Measurements from ENCODE around the gene ZFYVE9.
"Not testable (repeated sequence)": the region's sequence is repeated elsewhere in the genome, so short reads cannot be mapped to it uniquely, and the experiment has no call there.

The ZFYVE9 gene

DNA sequence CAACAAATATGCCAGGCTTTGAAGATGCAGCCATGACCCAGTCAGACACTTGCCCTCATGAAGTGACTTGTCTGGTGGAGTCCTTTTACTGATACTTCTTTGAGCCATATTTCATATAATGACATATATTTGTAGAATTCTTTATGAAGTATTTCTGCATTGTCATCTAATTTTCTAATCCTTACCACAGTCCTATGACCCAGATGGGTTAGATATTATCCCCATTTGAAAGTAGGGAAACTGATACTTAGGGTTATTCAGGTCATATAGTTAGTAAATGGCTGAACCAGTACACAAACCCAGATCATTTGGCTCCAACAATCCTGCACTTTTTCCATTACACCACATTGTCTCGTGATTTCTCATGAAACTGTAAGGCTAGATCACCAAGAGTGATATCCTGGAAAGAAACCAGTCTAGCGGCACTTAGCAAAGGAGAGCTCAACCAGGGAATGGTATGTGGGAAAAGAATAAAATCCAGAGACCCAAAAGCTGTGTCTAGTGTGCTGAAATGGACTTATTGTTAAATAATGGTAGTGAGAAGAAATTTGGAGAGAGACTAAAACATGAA lies 49.6 kb downstream of the ZFYVE9 start:
- no peak for DNase-seq

GRCh38 chr1:52192024-52192423 lies 50.1 kb downstream of the ZFYVE9 start:
- no peak for DNase-seq

DNA sequence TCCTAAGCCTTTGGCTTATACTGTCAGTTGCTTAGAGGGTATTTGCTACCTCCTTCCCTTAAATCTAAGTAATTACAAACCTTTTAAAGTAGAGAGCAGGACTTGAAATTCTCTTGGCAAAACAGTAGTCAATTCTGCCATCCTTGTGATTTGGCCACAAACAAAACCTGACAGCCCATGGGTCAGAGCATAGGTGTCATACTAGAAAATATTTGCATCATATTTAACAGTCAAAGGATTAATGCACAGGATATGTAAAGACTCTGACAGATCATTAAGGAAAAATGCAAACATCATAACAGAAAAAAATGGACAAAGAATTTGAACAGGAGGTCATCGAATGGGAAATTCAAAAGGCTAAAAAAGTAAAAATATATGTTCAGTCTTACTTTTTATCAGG lies 50.5 kb downstream of the ZFYVE9 start:
- no peak for DNase-seq

GRCh38 chr1:52193985-52194384 lies 52.1 kb downstream of the ZFYVE9 start:
- no peak for DNase-seq

- no peak for DNase-seq
Measured at GRCh38 chr1:52195161-52195560, 53.3 kb downstream of the ZFYVE9 start.

DNA sequence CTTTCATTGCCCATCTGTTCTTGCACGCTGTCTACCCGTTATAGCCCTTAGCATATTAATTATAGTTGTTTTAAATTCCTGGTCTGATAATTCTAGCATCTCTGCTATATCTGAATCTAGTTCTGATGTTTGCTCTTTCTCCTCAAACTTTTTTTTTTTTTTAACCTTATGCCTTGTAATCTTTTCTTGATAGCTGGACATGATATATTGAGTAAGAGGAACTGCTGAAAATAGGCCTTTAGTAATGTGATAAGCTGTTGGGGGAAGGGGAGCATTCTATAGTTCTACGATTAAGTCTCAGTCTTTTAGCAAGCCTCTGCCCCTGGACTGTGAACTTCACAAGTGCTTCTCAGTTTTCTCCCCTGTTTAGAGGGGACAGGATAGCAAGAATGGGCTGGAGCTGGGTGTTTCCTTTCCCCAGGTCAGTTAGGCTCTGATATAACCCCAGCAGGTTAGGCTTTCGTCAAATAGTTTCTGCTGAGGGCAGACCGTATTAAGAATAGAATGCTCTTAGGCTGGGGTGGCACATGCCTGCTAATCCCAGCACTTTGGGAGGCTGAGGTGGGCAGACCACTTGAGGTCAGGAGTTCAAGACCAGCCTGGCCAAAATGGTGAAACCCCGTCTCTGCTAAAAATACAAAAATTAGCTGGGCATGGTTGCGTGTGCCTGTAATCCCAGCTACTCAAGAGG lies 62.2 kb downstream of the ZFYVE9 start:
- no peak for DNase-seq

- no peak for DNase-seq
Measured at GRCh38 chr1:52204696-52205095, 62.8 kb downstream of the ZFYVE9 start.

DNA sequence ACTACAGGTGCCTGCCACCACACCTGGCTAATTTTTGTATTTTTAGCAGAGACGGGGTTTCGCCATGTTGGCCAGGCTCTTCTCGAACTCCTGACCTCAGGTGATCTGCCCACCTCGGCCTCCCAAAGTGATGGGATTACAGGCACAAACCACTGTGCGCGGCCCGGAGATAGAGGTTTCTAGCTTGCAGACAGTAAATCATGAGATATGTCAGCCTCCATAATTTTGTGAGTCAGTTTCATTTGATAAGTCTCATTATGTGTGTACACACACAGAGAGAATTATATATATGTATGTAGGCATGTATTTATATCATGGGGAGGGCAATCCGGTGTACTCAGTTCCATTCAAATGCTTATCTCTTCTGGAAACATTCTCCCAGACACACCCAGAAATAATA lies 64.8 kb downstream of the ZFYVE9 start:
- DNase-seq = not testable (repeated sequence)

- DNase-seq = no peak
Measured at GRCh38 chr1:52209429-52209828, 67.5 kb downstream of the ZFYVE9 start.

GRCh38 chr1:52210044-52210443 lies 68.2 kb downstream of the ZFYVE9 start:
- DNase-seq = no peak

GRCh38 chr1:52216907-52217458 lies 75.1 kb downstream of the ZFYVE9 start:
- DNase-seq = no peak

GRCh38 chr1:52225174-52225573 lies 83.3 kb downstream of the ZFYVE9 start:
- DNase-seq = no peak

DNA sequence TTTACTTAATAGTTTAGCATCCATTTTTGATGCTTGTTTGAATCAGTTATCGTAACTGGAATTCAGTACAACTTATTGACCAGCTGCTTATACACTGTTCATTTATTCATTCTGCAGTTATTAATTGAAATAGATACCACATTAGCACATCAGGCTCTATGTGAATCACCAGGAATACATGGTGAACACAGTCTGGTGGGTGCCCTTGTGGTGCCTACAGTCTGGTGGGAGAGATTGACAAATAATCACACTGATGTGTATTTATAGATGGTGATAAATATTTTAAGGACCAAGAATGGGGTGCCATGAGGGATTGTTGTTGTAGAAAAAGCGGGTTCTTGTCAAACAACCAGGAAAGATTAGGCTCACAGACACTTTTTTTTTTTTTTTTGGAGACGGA lies 87.6 kb downstream of the ZFYVE9 start:
- DNase-seq = no peak

GRCh38 chr1:52233463-52233862 lies 91.6 kb downstream of the ZFYVE9 start:
- no peak for DNase-seq

- no peak for DNase-seq
Measured at GRCh38 chr1:52234014-52234413, 92.1 kb downstream of the ZFYVE9 start.

DNA sequence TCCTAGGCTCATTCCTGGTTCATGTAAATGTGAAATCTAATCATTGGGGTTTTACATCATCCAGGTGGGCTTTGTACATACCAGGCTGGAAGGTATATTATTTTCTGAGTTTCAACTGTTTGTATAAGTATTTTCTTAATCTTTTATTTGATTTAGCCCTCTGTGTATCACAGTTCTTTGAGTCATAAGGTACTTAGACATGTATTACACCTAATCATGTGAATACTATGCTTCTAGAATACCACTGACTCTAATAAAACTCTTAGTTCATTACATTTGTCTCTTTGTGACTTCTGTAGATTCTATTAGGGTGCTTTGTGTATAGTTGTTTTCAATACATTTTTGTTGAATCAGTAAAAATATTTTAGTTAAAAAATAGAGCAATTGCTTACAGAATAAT lies 92.8 kb downstream of the ZFYVE9 start:
- no peak for DNase-seq

- DNase-seq = no peak
Measured at GRCh38 chr1:52235646-52236045, 93.8 kb downstream of the ZFYVE9 start.

GRCh38 chr1:52237430-52237829 lies 95.5 kb downstream of the ZFYVE9 start:
- no peak for DNase-seq

GRCh38 chr1:52238474-52238873 lies 96.6 kb downstream of the ZFYVE9 start:
- no peak for DNase-seq

DNA sequence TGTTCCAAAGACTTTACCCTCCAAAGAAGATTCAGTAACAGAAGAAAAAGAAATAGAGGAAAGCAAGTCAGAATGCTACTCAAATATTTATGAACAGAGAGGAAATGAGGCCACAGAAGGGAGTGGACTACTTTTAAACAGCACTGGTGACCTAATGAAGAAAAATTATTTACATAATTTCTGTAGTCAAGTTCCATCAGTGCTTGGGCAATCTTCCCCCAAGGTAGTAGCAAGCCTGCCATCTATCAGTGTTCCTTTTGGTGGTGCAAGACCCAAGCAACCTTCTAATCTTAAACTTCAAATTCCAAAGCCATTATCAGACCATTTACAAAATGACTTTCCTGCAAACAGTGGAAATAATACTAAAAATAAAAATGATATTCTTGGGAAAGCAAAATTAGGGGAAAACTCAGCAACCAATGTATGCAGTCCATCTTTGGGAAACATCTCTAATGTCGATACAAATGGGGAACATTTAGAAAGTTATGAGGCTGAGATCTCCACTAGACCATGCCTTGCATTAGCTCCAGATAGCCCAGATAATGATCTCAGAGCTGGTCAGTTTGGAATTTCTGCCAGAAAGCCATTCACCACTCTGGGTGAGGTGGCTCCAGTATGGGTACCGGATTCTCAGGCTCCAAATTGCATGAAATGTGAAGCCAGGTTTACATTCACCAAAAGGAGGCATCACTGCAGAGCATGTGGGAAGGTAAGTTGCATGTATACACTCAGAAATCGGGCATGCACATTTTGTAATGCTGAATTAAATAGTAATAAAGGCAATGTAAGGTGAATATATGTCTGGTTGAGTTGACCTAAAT lies 97.2 kb downstream of the ZFYVE9 start:
- no peak for DNase-seq

GRCh38 chr1:52239708-52240001 lies 97.8 kb downstream of the ZFYVE9 start:
- DNase-seq = no peak

DNA sequence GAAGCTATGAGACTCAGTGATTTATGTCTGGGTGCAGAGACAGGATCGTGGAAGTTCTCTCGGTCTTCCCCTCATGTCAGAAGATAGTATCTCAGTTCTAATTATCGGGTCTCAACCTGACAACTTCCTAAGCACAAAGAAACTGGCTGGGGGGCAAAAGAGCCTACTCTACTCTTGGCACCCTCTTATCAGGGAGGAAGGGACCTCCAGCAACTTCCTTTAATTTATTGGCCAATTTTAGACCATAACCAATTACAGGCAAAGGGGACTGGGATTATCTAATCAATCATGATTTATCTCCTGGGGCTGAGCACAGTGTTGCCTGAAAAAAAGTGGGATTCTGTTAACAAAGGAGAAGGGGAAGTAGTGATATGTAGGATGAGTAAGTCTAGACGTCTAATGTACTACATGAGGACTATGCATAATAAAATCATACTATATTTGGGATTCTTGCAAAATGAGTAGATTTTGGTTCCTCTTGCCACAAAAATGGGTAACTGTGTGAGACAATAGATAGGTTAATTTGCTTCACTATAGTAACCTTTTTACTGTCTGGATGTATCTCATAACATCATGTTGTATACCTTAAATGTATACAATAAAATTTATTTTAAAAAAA lies 98.8 kb downstream of the ZFYVE9 start:
- DNase-seq = no peak

DNA sequence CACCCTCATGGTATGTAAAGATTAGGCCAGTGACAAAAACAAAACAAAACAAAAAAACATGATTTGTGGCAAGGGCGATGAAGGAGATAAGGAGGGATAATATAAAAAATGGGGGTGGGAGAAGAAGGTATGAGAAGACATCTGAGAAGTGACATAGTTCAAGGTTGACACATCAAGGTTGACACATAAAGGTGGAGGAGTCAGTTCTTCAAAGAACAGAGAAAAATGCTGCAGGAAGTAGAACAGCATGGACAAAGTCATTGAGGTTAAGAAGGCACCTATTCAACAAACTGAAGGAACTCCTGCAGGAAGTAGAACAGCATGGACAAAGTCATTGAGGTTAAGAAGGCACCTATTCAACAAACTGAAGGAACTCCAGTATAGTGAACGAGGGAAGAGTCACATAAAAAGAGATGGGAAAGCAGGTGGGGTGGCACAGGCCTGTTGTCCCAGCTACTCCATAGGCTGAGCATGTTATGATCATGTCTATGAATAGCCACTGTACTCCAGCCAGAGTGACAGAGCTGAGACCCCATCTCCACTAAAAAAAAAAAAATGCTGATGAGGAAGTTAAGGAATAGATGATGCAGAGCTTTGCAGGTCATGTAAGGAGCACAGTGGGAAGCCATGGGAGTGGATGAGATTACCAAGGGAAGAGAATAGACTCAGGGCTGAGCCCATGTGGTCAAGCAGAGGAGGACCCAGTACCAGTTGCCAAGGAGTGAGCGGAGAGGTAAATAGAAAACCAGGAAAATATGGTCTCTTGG lies 101.5 kb downstream of the ZFYVE9 start:
- DNase-seq = no peak

Data from SHP77 treated with DMSO at 0.1 percent for 48 hours (cell line).